HEK293 (cell line): ENCODE data around the gene PSRC1.

Experiments
- ATF2 ChIP-seq: fragments of 450-650 bp; formaldehyde crosslinking; IDR thresholded peaks from 2 replicates; pipeline ENCODE4 v1.5.1; 2016; ENCODE audit warnings: missing biosample characterization, missing genetic modification characterization, low read depth
- EGR2 ChIP-seq: fragments of 450-650 bp; formaldehyde crosslinking; IDR thresholded peaks from 2 replicates; pipeline ENCODE4 v1.5.1; 2016; ENCODE audit warnings: low read depth, missing biosample characterization, missing genetic modification characterization
- GLI4 ChIP-seq: fragments of 450-650 bp; formaldehyde crosslinking; IDR thresholded peaks from 2 replicates; pipeline ENCODE4 v1.5.1; 2016; ENCODE audit warnings: missing biosample characterization, missing genetic modification characterization
- HOXA7 ChIP-seq: sonication (generic); formaldehyde crosslinking; IDR thresholded peaks from 2 replicates; pipeline ENCODE4 v1.8.1; 2022; ENCODE audit warnings: missing genetic modification reagents, borderline replicate concordance
- KLF8 ChIP-seq: fragments of 450-650 bp; formaldehyde crosslinking; IDR thresholded peaks from 2 replicates; pipeline ENCODE4 v1.5.1; 2016; ENCODE audit warnings: missing biosample characterization, missing genetic modification characterization
- OSR2 ChIP-seq: fragments of 450-650 bp; formaldehyde crosslinking; IDR thresholded peaks from 2 replicates; pipeline ENCODE4 v1.5.1; 2016; ENCODE audit warnings: missing biosample characterization, missing genetic modification characterization
- PRDM2 ChIP-seq: fragments of 450-650 bp; formaldehyde crosslinking; IDR thresholded peaks from 2 replicates; pipeline ENCODE4 v1.5.1; 2016; ENCODE audit warnings: missing biosample characterization, missing genetic modification characterization, borderline replicate concordance
- PRDM6 ChIP-seq: fragments of 450-650 bp; formaldehyde crosslinking; IDR thresholded peaks from 2 replicates; pipeline ENCODE4 v1.5.1; 2017; ENCODE audit warnings: missing biosample characterization, missing genetic modification characterization
- RBAK ChIP-seq: fragments of 450-650 bp; formaldehyde crosslinking; IDR thresholded peaks from 2 replicates; pipeline ENCODE4 v1.5.1; 2016; ENCODE audit warnings: missing biosample characterization, missing genetic modification characterization
- WT1 ChIP-seq: fragments of 450-650 bp; formaldehyde crosslinking; IDR thresholded peaks from 2 replicates; pipeline ENCODE4 v1.5.1; 2016; ENCODE audit warnings: missing biosample characterization, missing genetic modification characterization
- ZBTB7A ChIP-seq: fragments of 450-650 bp; formaldehyde crosslinking; IDR thresholded peaks from 2 replicates; pipeline ENCODE4 v1.5.1; 2016; ENCODE audit warnings: low read depth, missing biosample characterization, missing genetic modification characterization
- ZFHX2 ChIP-seq: fragments of 450-650 bp; formaldehyde crosslinking; conservative IDR thresholded peaks from 2 replicates; pipeline ENCODE4 v1.5.1; 2016; ENCODE audit warnings: missing biosample characterization, missing genetic modification characterization
- ZFP37 ChIP-seq: fragments of 450-650 bp; formaldehyde crosslinking; IDR thresholded peaks from 2 replicates; pipeline ENCODE4 v1.5.1; 2016; ENCODE audit warnings: missing biosample characterization, missing genetic modification characterization
- ZNF10 ChIP-seq: fragments of 450-650 bp; formaldehyde crosslinking; IDR thresholded peaks from 2 replicates; pipeline ENCODE4 v1.5.1; 2017; ENCODE audit warnings: missing biosample characterization, missing genetic modification characterization
- ZNF16 ChIP-seq: fragments of 450-650 bp; formaldehyde crosslinking; IDR thresholded peaks from 2 replicates; pipeline ENCODE4 v1.5.1; 2016; ENCODE audit warnings: low read depth, missing biosample characterization, missing genetic modification characterization
- ZNF175 ChIP-seq: fragments of 450-650 bp; formaldehyde crosslinking; IDR thresholded peaks from 2 replicates; pipeline ENCODE4 v1.5.1; 2016; ENCODE audit warnings: missing biosample characterization, missing genetic modification characterization
- ZNF239 ChIP-seq: fragments of 450-650 bp; formaldehyde crosslinking; IDR thresholded peaks from 2 replicates; pipeline ENCODE4 v1.5.1; 2016; ENCODE audit warnings: missing biosample characterization, missing genetic modification characterization
- ZNF248 ChIP-seq: fragments of 450-650 bp; formaldehyde crosslinking; IDR thresholded peaks from 2 replicates; pipeline ENCODE4 v1.5.1; 2017; ENCODE audit warnings: missing biosample characterization, missing genetic modification characterization
- ZNF341 ChIP-seq: fragments of 450-650 bp; formaldehyde crosslinking; IDR thresholded peaks from 2 replicates; pipeline ENCODE4; 2016; ENCODE audit warnings: low read depth, missing biosample characterization, missing genetic modification characterization
- ZNF426 ChIP-seq: fragments of 450-650 bp; formaldehyde crosslinking; IDR thresholded peaks from 2 replicates; pipeline ENCODE4 v1.5.1; 2017; ENCODE audit warnings: missing biosample characterization, missing genetic modification characterization, mild to moderate bottlenecking, inconsistent platforms, moderate library complexity
- ZNF514 ChIP-seq: fragments of 450-650 bp; formaldehyde crosslinking; IDR thresholded peaks from 2 replicates; pipeline ENCODE4 v1.5.1; 2016; ENCODE audit warnings: missing biosample characterization, missing genetic modification characterization
- ZNF521 ChIP-seq: fragments of 450-650 bp; formaldehyde crosslinking; IDR thresholded peaks from 2 replicates; pipeline ENCODE4 v1.5.1; 2017; ENCODE audit warnings: missing biosample characterization, mild to moderate bottlenecking, missing genetic modification characterization
- ZNF549 ChIP-seq: fragments of 450-650 bp; IDR thresholded peaks from 2 replicates; pipeline ENCODE4 v1.5.1; 2018; ENCODE audit warnings: missing biosample characterization, missing genetic modification characterization, mild to moderate bottlenecking, inconsistent platforms, moderate library complexity
- ZNF560 ChIP-seq: fragments of 450-650 bp; formaldehyde crosslinking; IDR thresholded peaks from 2 replicates; pipeline ENCODE4 v1.5.1; 2017; ENCODE audit warnings: missing biosample characterization, missing genetic modification characterization, borderline replicate concordance
- ZNF645 ChIP-seq: fragments of 450-650 bp; formaldehyde crosslinking; IDR thresholded peaks from 2 replicates; pipeline ENCODE4; 2016; ENCODE audit warnings: missing biosample characterization, missing genetic modification characterization
- ZNF747 ChIP-seq: fragments of 450-650 bp; formaldehyde crosslinking; IDR thresholded peaks from 2 replicates; pipeline ENCODE4 v1.5.1; 2016; ENCODE audit warnings: missing biosample characterization, missing genetic modification characterization
- ZNF76 ChIP-seq: fragments of 450-650 bp; formaldehyde crosslinking; IDR thresholded peaks from 2 replicates; pipeline ENCODE4; 2016; ENCODE audit warnings: low read depth, missing biosample characterization, missing genetic modification characterization, borderline replicate concordance
- ZNF777 ChIP-seq: fragments of 450-650 bp; formaldehyde crosslinking; IDR thresholded peaks from 2 replicates; pipeline ENCODE4 v1.5.1; 2017; ENCODE audit warnings: missing biosample characterization, missing genetic modification characterization, borderline replicate concordance
- ZNF837 ChIP-seq: fragments of 450-650 bp; formaldehyde crosslinking; IDR thresholded peaks from 2 replicates; pipeline ENCODE4 v1.5.1; 2016; ENCODE audit warnings: missing biosample characterization, missing genetic modification characterization
- ZXDB ChIP-seq: fragments of 450-650 bp; formaldehyde crosslinking; IDR thresholded peaks from 2 replicates; pipeline ENCODE4 v1.5.1; 2016; ENCODE audit warnings: missing biosample characterization, missing genetic modification characterization

PSRC1 gene

GRCh38 chr1:109240158-109241152 lies 42.5 kb downstream of the PSRC1 start (continued):
- TF ChIP-seq GLI4 (tag by site-specific recombination) (no peak), ZNF514 (no peak), ZNF426 (tag by site-specific recombination) (no peak), ZNF837 (tag by site-specific recombination) (no peak), ZNF645 (tag by site-specific recombination) (no peak), RBAK (tag by site-specific recombination) (no peak), ZNF549 (tag by site-specific recombination) (no peak), ZNF10 (tag by site-specific recombination) (no peak), ATF2 (no peak), ZNF777 (tag by site-specific recombination) (no peak), OSR2 (tag by site-specific recombination) (no peak), ZXDB (peak; percentile 33; the same call in 1 of the 2 replicates), WT1 (peak; percentile 58; the same call in 1 of the 2 replicates), ZNF16 (tag by site-specific recombination) (no peak), ZNF747 (tag by site-specific recombination) (no peak), ZNF76 (tag by site-specific recombination) (no peak), PRDM2 (tag by site-specific recombination) (0 out of 2 replicates have a peak, but pooled peaks have one; percentile 36), ZFHX2 (peak; percentile 68), ZNF341 (tag by site-specific recombination) (peak; percentile 68), ZBTB7A (tag by site-specific recombination) (no peak), ZNF175 (tag by site-specific recombination) (no peak), ZFP37 (tag by site-specific recombination) (no peak), EGR2 (tag by site-specific recombination) (no peak), PRDM6 (tag by site-specific recombination) (no peak), ZNF239 (tag by site-specific recombination) (no peak), ZNF560 (tag by site-specific recombination) (no peak), ZNF248 (tag by site-specific recombination) (no peak), ZNF521 (tag by site-specific recombination) (no peak), HOXA7 (CRISPR knock-in tag) (no peak), KLF8 (tag by site-specific recombination) (peak; percentile 38; the same call in 1 of the 2 replicates)
